NT2/D1 (cell line): Measurements from ENCODE around the gene TOMM20.

Experiments
- SUZ12 ChIP-seq: IDR thresholded peaks from 2 replicates; pipeline ENCODE4 v1.6.1; 2011; ENCODE audit not compliant: insufficient read length, insufficient read depth; ENCODE audit errors: extremely low read depth
- ZNF274 ChIP-seq: IDR thresholded peaks from 2 replicates; pipeline ENCODE4 v1.6.1; 2011; ENCODE audit warnings: mild to moderate bottlenecking, low read depth, low read length

GRCh38 chr1:235069176-235069575 is 59.5 kb downstream of the TOMM20 start:
- TF ChIP-seq ZNF274 (no peak), SUZ12 (no peak)
